Measurements from ENCODE around the gene TACR2. TPM values are rescaled to one million over a fixed set of nuclear protein-coding genes. Genes with fewer than 3 reads are reported as not detected.

Gene TACR2
- total and polyA plus RNA-seq, 2 experiments from 2014 or later = not detected

- no peak for DNase-seq (ENCODE audit: low spot score)
- Histone ChIP-seq H3K9me2 (ENCODE audit: insufficient read depth) (no peaks in the 10 kb centered on the region), H3K4me3 (no peak overlapping the region), H2AFZ (no peak overlapping the region), H3K4me1 (ENCODE audit: insufficient read depth) (peaks cover 25% of the 10 kb centered on the region), H3F3A (replicated peaks; ENCODE audit: low read depth) (peaks cover 4% of the 10 kb centered on the region; the same call in 1 of the 2 replicates), H4K20me1 (replicated peaks; ENCODE audit: insufficient read depth) (peaks cover 15% of the 10 kb centered on the region), H3K4me2 (no peak overlapping the region), H3K27ac (ENCODE audit: low read depth) (no peak overlapping the region; the same call in 1 of the 2 replicates), H3K27me3 (ENCODE audit: insufficient read depth) (no peaks in the 10 kb centered on the region), H3K36me3 (ENCODE audit: insufficient read depth) (peaks cover 6% of the 10 kb centered on the region), H3K79me2 (replicated peaks; ENCODE audit: insufficient read depth) (peaks cover 91% of the 10 kb centered on the region)
- H3K4me1 Mint-ChIP-seq = peaks cover 31% of the 10 kb centered on the region
- H3K4me3 Mint-ChIP-seq = no peak overlapping the region
- ATAC-seq = no peak
- H3K27ac Mint-ChIP-seq = peak overlapping the region; percentile 55; the same call in 1 of the 2 replicates
- no peak for TF ChIP-seq POLR2AphosphoS5 (IDR thresholded peaks at IDR 0.05; ENCODE audit: low read depth)
- TF ChIP-seq ZNF331 (CRISPR knock-in tag; IDR thresholded peaks at IDR 0.05; ENCODE audit: low read depth) = no peak
- no peak for TF ChIP-seq ZNF462 (CRISPR knock-in tag; IDR thresholded peaks at IDR 0.05)
- TF ChIP-seq CTCF (conservative IDR thresholded peaks at IDR 0.05; ENCODE audit: low read depth in 2 of 2) = no peak
- TF ChIP-seq CREB1 (CRISPR knock-in tag; IDR thresholded peaks at IDR 0.05; ENCODE audit: low read depth) = no peak
- TF ChIP-seq ZNF114 (CRISPR knock-in tag; IDR thresholded peaks at IDR 0.05) = no peak
- no peak for TF ChIP-seq EZH2phosphoT487 (IDR thresholded peaks at IDR 0.05; ENCODE audit: unreplicated experiment)
- TF ChIP-seq EZH2 (IDR thresholded peaks at IDR 0.05; ENCODE audit: low read depth, unreplicated experiment) = no peak
- TF ChIP-seq STAT1 (IDR thresholded peaks at IDR 0.05; ENCODE audit: unreplicated experiment) = no peak
- TF ChIP-seq JUNB (IDR thresholded peaks at IDR 0.05; ENCODE audit: unreplicated experiment) = no peak
- TF ChIP-seq NANOG (IDR thresholded peaks at IDR 0.05; ENCODE audit: borderline replicate concordance) = no peak
- H3K9me3 Mint-ChIP-seq = no peaks in the 10 kb centered on the region
- peaks cover 25% of the 10 kb centered on the region for H3K36me3 Mint-ChIP-seq (ENCODE audit: low read depth)
- peaks cover 4% of the 10 kb centered on the region for H3K27me3 Mint-ChIP-seq (ENCODE audit: insufficient read depth, low read depth, poor library complexity)
Observed at GRCh38 chr10:69359148-69359547, 57.6 kb downstream of the TACR2 start.

Measured in GM23338 (cell line).